Cardiac fibroblast (primary cell): Measurements from ENCODE around the gene VWA5A.
"Not testable (repeated sequence)": the region's sequence is repeated elsewhere in the genome, so short reads cannot be mapped to it uniquely, and the experiment has no call there.

Experiments
- DNase-seq, 2 donors: peaks; one replicate each; pipeline versions ENCODE4 v3.0.0 to v3.0.0-alpha.2; 2010; ENCODE audit warnings: low read depth in 2 of 2
- H3K4me3 ChIP-seq, 2 donors: replicated peaks in 1 of 2; 1 replicate in 1 of 2; 2 replicates in 1 of 2; pipeline ENCODE4 v1.5.1; 2011; ENCODE audit warnings: low read depth in 2 of 2, low read length in 2 of 2, mild to moderate bottlenecking in 2 of 2, moderate library complexity in 1 of 2
- TF ChIP-seq, protein P1 (sequence below): IDR thresholded peaks from one replicate; pipeline ENCODE4 v1.5.1; 2011; ENCODE audit warnings: low read depth, mild to moderate bottlenecking, low read length, inconsistent platforms

VWA5A gene

DNA sequence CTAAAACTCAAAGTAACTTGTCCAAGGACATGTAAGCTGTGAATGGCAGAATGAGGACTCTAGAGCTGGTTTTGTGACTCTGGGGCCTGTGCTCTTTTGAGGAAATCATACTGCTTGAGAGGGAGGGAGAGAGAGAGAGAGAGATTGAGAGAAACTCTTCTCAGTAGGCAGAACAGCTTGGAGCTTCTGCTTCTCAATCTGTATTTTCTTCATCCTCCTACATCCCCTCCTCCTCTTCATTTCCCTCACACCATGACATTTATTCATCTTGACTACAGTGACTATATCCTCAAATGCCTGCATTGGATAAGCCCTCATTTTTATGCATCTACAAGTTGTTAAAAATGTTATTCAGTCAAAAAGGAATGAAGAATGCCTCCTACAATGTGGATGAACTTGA, 44.2 kb downstream of the VWA5A start:
- no peak for DNase-seq
- no peak overlapping the region for H3K4me3 ChIP-seq
- TF ChIP-seq, protein P1, sequence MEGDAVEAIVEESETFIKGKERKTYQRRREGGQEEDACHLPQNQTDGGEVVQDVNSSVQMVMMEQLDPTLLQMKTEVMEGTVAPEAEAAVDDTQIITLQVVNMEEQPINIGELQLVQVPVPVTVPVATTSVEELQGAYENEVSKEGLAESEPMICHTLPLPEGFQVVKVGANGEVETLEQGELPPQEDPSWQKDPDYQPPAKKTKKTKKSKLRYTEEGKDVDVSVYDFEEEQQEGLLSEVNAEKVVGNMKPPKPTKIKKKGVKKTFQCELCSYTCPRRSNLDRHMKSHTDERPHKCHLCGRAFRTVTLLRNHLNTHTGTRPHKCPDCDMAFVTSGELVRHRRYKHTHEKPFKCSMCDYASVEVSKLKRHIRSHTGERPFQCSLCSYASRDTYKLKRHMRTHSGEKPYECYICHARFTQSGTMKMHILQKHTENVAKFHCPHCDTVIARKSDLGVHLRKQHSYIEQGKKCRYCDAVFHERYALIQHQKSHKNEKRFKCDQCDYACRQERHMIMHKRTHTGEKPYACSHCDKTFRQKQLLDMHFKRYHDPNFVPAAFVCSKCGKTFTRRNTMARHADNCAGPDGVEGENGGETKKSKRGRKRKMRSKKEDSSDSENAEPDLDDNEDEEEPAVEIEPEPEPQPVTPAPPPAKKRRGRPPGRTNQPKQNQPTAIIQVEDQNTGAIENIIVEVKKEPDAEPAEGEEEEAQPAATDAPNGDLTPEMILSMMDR, result no peak

DNA sequence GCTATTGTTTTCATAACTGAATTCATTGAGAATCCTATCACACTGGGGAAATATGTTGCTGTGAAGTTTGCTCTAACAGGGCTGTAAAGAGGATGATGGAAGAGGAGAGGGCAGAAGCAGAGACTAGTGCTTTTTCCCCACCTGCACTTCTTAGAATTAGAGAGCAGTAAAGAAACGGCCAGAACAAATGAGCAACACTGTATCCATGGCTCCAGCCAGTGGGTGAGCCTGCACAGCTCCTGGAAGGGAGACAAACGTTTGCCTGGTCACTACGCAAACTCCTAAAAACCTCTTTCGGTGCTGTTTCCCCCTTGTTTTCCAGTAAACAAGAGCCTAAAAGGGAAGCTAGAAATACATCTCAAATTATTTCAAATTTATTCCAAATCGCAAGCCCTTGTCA, 45.7 kb downstream of the VWA5A start:
- no peak for DNase-seq
- TF ChIP-seq, protein P1, result no peak
- no peak overlapping the region for H3K4me3 ChIP-seq

DNA sequence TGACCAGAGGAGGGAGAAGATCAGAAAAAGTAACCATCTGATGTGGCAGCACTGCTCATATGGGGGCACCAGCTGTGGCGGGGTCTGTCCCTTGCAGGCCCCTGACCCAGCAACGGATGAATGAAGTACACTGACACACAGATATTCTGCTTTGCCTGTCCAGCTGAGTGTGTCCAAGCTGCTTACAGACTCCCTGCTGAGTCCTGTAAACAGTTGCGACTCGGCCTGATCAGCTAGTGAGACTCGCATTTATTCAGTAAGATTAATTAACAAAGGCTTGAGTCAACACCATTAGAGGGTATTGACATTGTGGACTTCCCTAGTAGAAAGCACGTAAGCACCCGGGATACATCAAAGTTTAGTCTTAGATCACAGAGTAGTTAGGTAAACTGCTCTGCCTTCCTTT, 52.6 kb downstream of the VWA5A start:
- TF ChIP-seq, protein P1, result no peak

DNA sequence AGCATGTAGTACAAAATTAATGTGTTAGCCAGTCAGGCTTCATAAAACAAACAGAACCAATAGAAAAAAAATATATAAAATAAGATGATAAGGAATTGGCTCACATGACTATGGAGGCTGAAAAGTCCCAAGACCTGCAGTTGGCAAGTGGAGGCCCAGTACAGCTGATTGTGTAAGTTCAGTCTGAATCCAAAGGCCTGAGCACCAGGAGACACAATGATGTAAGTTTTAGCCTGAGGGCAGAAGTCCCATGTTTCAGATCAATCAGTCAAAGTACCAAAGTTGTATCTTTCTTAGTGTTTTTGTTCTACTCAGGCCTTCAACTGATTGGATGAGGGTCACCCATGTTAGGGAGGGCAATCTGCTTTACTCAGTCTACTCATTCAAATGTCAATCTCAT, 53.5 kb downstream of the VWA5A start:
- TF ChIP-seq, protein P1, result no peak
- no peak for DNase-seq
- no peak overlapping the region for H3K4me3 ChIP-seq

More for the DNA sequence above, 52.6 kb downstream of the VWA5A start:
- H3K4me3 ChIP-seq, result no peak overlapping the region
- no peak for DNase-seq

DNA sequence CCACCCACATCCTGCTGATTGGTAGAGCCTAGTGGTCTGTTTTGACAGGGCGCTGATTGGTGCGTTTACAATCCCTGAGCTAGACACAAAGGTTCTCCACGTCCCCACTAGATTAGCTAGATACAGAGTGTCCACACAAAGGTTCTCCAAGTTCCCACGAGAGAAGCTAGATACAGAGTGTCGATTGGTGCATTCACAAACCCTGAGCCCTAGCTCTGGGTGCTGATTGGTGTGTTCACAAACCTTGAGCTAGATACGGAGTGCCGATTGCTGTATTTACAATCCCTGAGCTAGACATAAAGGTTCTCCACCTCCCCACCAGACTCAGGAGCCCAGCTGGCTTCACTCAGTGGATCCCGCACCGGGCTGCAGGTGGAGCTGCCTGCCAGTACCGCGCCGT, 55.1 kb downstream of the VWA5A start:
- DNase-seq, H3K4me3 ChIP-seq: not testable (repeated sequence)

DNA sequence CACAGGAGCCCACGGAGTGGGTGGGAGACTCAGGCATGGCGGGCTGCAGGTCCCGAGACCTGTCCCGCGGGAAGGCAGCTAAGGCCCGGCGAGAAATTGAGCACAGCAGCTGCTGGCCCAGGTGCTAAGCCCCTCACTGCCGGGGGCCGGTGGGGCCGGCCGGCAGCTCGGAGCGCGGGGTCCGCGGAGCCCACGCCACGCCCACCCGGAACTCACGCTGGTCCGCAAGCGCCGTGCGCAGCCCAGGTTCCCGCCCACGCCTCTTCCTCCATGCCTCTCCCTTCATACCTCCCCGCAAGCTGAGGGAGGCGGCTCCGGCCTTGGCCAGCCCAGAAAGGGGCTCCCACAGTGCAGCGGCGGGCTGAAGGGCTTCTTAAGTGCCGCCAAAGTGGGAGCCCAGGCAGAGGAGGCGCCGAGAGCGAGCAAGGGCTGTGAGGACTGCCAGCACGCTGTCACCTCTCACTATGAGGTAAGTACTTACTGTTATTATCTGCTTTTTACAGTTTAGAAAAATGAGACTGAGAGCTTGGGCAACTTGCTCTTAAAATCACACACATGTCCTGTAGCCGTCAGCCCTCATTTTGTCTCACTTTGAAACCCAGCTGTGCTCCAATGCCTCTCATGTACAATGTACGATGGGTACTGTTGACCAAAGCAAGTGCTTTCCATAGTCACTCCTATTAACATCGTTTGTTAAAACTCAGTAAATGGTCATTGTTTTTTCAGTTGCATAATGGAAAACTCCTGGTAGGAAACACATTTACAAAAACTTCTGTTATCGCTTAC, 55.7 kb downstream of the VWA5A start:
- TF ChIP-seq, protein P1, result no peak
- DNase-seq, result no peak
- H3K4me3 ChIP-seq, result no peak overlapping the region

DNA sequence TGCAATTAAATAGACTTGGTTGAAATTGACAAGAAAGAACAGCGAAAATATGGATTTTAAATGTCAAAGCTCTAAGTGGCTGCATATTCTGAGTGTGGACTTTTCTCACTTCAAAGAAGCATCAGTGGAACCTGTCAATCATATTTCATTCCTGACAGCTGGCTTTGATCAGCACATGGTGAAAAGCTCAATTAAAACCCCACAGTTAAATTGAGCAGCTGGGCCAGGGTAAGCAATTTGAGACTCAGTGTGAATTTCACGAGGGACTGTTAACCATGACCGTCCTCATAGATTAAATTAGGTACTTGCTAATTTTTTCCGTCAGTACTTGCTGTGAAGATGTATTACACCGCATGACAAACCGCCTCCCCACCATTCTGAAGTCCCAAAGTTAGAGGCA, 56.9 kb downstream of the VWA5A start:
- TF ChIP-seq, protein P1, result no peak
- DNase-seq, result no peak
- no peak overlapping the region for H3K4me3 ChIP-seq
